Bronchial epithelial cell (primary cell): ENCODE data around the gene HRH4. TPM values are rescaled to one million over a fixed set of nuclear protein-coding genes. Genes with fewer than 3 reads are reported as not detected.
A peak's percentile ranks its signal among the peaks of the same experiment; 100 is the strongest.

Experiments used
- DNase-seq: peaks from one replicate; pipeline ENCODE4 v3.0.0-alpha.2; 2010; ENCODE audit warnings: low read depth
- FAIRE-seq: peaks from 2 replicates; lab custom pipeline; 2011; peaks lifted over from hg19 to GRCh38; lab: Jason Lieb, UNC
- H3K27me3 ChIP-seq: 2 replicates; pipeline ENCODE4 v1.5.1; 2011; ENCODE audit warnings: low read length; ENCODE audit not compliant: control insufficient read depth, insufficient read depth
- H3K36me3 ChIP-seq: 2 replicates; pipeline ENCODE4 v1.5.1; 2011; ENCODE audit warnings: low read length; ENCODE audit not compliant: control insufficient read depth, insufficient read depth
- H3K4me3 ChIP-seq: 2 replicates; pipeline ENCODE4 v1.5.1; 2011; ENCODE audit warnings: mild to moderate bottlenecking, low read depth, low read length, control low read depth
- CTCF ChIP-seq: IDR thresholded peaks from 2 replicates; pipeline ENCODE4 v1.5.1; 2011; ENCODE audit warnings: mild to moderate bottlenecking, moderate library complexity, low read length, control low read depth, inconsistent platforms; ENCODE audit not compliant: insufficient read depth, severe bottlenecking
- total RNA-seq: library from RNA; depleted of rRNA; stranded (reverse); fragments of >200 nt; gene quantifications from 2 replicates; pipeline ENCODE4 v1.2.1, GENCODE V29; 2014

The HRH4 gene
- total RNA-seq, 1 donor from 2014 or later, result under 0.01 TPM

- Histone ChIP-seq H3K27me3 (no peaks in the 10 kb centered on the region), H3K4me3 (no peak overlapping the region), H3K36me3 (no peaks in the 10 kb centered on the region)
- FAIRE-seq (no peak), DNase-seq (no peak)
- no peak for TF ChIP-seq CTCF
Observed at GRCh38 chr18:24506175-24506574, 45.7 kb downstream of the HRH4 start.

- FAIRE-seq (no peak), DNase-seq (no peak)
- Histone ChIP-seq H3K27me3 (no peaks in the 10 kb centered on the region), H3K36me3 (no peaks in the 10 kb centered on the region), H3K4me3 (no peak overlapping the region)
- TF ChIP-seq CTCF, result no peak
Observed at GRCh38 chr18:24509435-24509834, 49.0 kb downstream of the HRH4 start.

- no peaks in the 10 kb centered on the region for H3K36me3 ChIP-seq
- FAIRE-seq, result no peak
- DNase-seq, result peak; percentile 74
- peak; percentile 35 for TF ChIP-seq CTCF
- H3K4me3 ChIP-seq, result no peak overlapping the region
- H3K27me3 ChIP-seq, result no peaks in the 10 kb centered on the region
Observed at GRCh38 chr18:24514439-24514838, 54.0 kb downstream of the HRH4 start.

GRCh38 chr18:24515721-24516120 lies 55.3 kb downstream of the HRH4 start:
- H3K4me3 ChIP-seq, result no peak overlapping the region
- no peak for FAIRE-seq
- TF ChIP-seq CTCF, result no peak
- H3K36me3 ChIP-seq, result no peaks in the 10 kb centered on the region
- H3K27me3 ChIP-seq, result no peaks in the 10 kb centered on the region
- DNase-seq, result no peak

- TF ChIP-seq CTCF, result no peak
- no peak for FAIRE-seq
Observed at GRCh38 chr18:24516261-24516660, 55.8 kb downstream of the HRH4 start.

GRCh38 chr18:24517554-24517953 lies 57.1 kb downstream of the HRH4 start:
- Histone ChIP-seq H3K4me3 (no peak overlapping the region), H3K36me3 (no peaks in the 10 kb centered on the region), H3K27me3 (no peaks in the 10 kb centered on the region)
- no peak for TF ChIP-seq CTCF
- no peak for DNase-seq
- no peak for FAIRE-seq

More at GRCh38 chr18:24516261-24516660, 55.8 kb downstream of the HRH4 start:
- Histone ChIP-seq H3K36me3 (no peaks in the 10 kb centered on the region), H3K4me3 (no peak overlapping the region), H3K27me3 (no peaks in the 10 kb centered on the region)
- DNase-seq, result no peak
